HepG2 (cell line): ENCODE results near the gene METTL27. TPM values are rescaled to one million over a fixed set of nuclear protein-coding genes. Genes with fewer than 3 reads are reported as not detected.
A peak's percentile ranks its signal among the peaks of the same experiment; 100 is the strongest.

ENCODE experiments used
- ATF5 ChIP-seq: sonication (generic); formaldehyde crosslinking; IDR thresholded peaks from 2 replicates; pipeline ENCODE4 v1.4.0; 2020; ENCODE audit warnings: mild to moderate bottlenecking, low read depth, missing genetic modification reagents
- CAMTA2 ChIP-seq: sonication (generic); formaldehyde crosslinking; IDR thresholded peaks from 2 replicates; pipeline ENCODE4 v1.4.0; 2020; ENCODE audit warnings: mild to moderate bottlenecking, missing genetic modification reagents, borderline replicate concordance
- DPF2 ChIP-seq: sonication (generic); formaldehyde crosslinking; IDR thresholded peaks from 2 replicates; pipeline ENCODE4 v1.4.0; 2020; ENCODE audit warnings: mild to moderate bottlenecking, low read depth, missing genetic modification reagents, borderline replicate concordance
- EED ChIP-seq: sonication (generic); formaldehyde crosslinking; IDR thresholded peaks from 2 replicates; pipeline ENCODE4 v1.5.0; 2020; ENCODE audit warnings: mild to moderate bottlenecking, missing genetic modification reagents
- EP300 ChIP-seq, 3 experiments: sonication (generic) in 1 of 3; formaldehyde crosslinking in 1 of 3; IDR thresholded peaks; 2 replicates each; pipeline versions ENCODE4 v1.5.1 to v1.6.1; 2011 to 2020; ENCODE audit warnings: low read depth in 2 of 3, low read length in 2 of 3, borderline replicate concordance in 1 of 3, improper control_type of control experiment in 1 of 3, mild to moderate bottlenecking in 1 of 3, missing genetic modification reagents in 1 of 3, moderate library complexity in 1 of 3
- FOXA3 ChIP-seq: IDR thresholded peaks from 2 replicates; pipeline ENCODE4 v1.6.1; 2016; ENCODE audit warnings: missing genetic modification reagents, missing compliant biosample characterization
- GZF1 ChIP-seq: sonication (generic); formaldehyde crosslinking; IDR thresholded peaks from 2 replicates; pipeline ENCODE4 v1.5.1; 2020; ENCODE audit warnings: mild to moderate bottlenecking, missing genetic modification reagents
- KAT2B ChIP-seq: fragments of 150-350 bp; IDR thresholded peaks from 2 replicates; pipeline ENCODE4 v1.6.1; 2014; ENCODE audit warnings: low read depth, low read length, borderline replicate concordance
- MAZ ChIP-seq, 2 experiments: sonication (generic) in 1 of 2; formaldehyde crosslinking in 1 of 2; IDR thresholded peaks; 2 replicates each; pipeline versions ENCODE4 v1.5.0 to v1.6.1; 2012 to 2020; ENCODE audit warnings: low read depth in 2 of 2, mild to moderate bottlenecking in 2 of 2, borderline replicate concordance in 1 of 2, improper control_type of control experiment in 1 of 2, low read length in 1 of 2, missing genetic modification reagents in 1 of 2, moderate library complexity in 1 of 2
- MED8 ChIP-seq: sonication (generic); formaldehyde crosslinking; IDR thresholded peaks from 2 replicates; pipeline ENCODE4 v1.8.1; 2023; ENCODE audit warnings: mild to moderate bottlenecking, missing genetic modification reagents; ENCODE audit not compliant: insufficient replicate concordance
- NCOR1 ChIP-seq: fragments of 200-600 bp; sonication (generic); IDR thresholded peaks from 2 replicates; pipeline ENCODE4 v1.7.0; 2017; ENCODE audit warnings: antibody characterized with exemption, low read length, borderline replicate concordance
- NFE2L2 ChIP-seq: fragments of 150-350 bp; IDR thresholded peaks from 2 replicates; pipeline ENCODE4 v1.6.1; 2014; ENCODE audit warnings: low read length
- NFIB ChIP-seq: sonication (generic); formaldehyde crosslinking; IDR thresholded peaks from 2 replicates; pipeline ENCODE4 v1.9.0; 2021; ENCODE audit warnings: missing genetic modification reagents, mild to moderate bottlenecking, borderline replicate concordance
- POLR2G ChIP-seq: fragments of 200-400 bp; formaldehyde crosslinking; IDR thresholded peaks from 2 replicates; pipeline ENCODE4 v1.6.1; 2018; ENCODE audit warnings: mild to moderate bottlenecking, low read depth, low read length, moderate library complexity
- RFXANK ChIP-seq: IDR thresholded peaks from 2 replicates; pipeline ENCODE4 v1.6.1; 2016
- RXRA ChIP-seq: sonication (generic); formaldehyde crosslinking; IDR thresholded peaks from 2 replicates; pipeline ENCODE4 v1.5.1; 2020; ENCODE audit warnings: missing genetic modification reagents
- RXRB ChIP-seq: IDR thresholded peaks from 2 replicates; pipeline ENCODE4 v1.6.1; 2016; ENCODE audit warnings: borderline replicate concordance, missing genetic modification reagents, missing compliant biosample characterization
- SALL1 ChIP-seq: sonication (generic); formaldehyde crosslinking; IDR thresholded peaks from 2 replicates; pipeline ENCODE4 v1.8.0; 2022; ENCODE audit warnings: mild to moderate bottlenecking, missing genetic modification reagents
- SALL2 ChIP-seq: sonication (generic); formaldehyde crosslinking; IDR thresholded peaks from 2 replicates; pipeline ENCODE4 v1.8.1; 2023; ENCODE audit warnings: mild to moderate bottlenecking, missing genetic modification reagents, inconsistent platforms
- SAP130 ChIP-seq: IDR thresholded peaks from 2 replicates; pipeline ENCODE4 v1.6.1; 2016; ENCODE audit warnings: low read depth
- STAT5B ChIP-seq: sonication (generic); formaldehyde crosslinking; IDR thresholded peaks from 2 replicates; pipeline ENCODE4 v1.4.0; 2020; ENCODE audit warnings: missing genetic modification reagents
- TAF15 ChIP-seq: fragments of 200-400 bp; formaldehyde crosslinking; IDR thresholded peaks from one replicate; pipeline ENCODE4 v1.6.1; 2018; ENCODE audit warnings: mild to moderate bottlenecking, low read depth, low read length; ENCODE audit not compliant: poor library complexity, severe bottlenecking
- TBX2 ChIP-seq: sonication (generic); formaldehyde crosslinking; IDR thresholded peaks from 2 replicates; pipeline ENCODE4 v1.5.0; 2020; ENCODE audit warnings: missing genetic modification reagents, mild to moderate bottlenecking, borderline replicate concordance
- TMF1 ChIP-seq: sonication (generic); formaldehyde crosslinking; IDR thresholded peaks from 2 replicates; pipeline ENCODE4 v1.8.1; 2022; ENCODE audit warnings: low read depth, missing genetic modification reagents
- U2AF2 ChIP-seq: fragments of 200-400 bp; formaldehyde crosslinking; IDR thresholded peaks from 2 replicates; pipeline ENCODE4 v1.6.1; 2017; ENCODE audit warnings: low read depth, mild to moderate bottlenecking, low read length
- YEATS4 ChIP-seq: sonication (generic); formaldehyde crosslinking; IDR thresholded peaks from 2 replicates; pipeline ENCODE4 v1.4.0; 2020; ENCODE audit warnings: missing genetic modification reagents, borderline replicate concordance
- ZBTB20 ChIP-seq: sonication (generic); formaldehyde crosslinking; IDR thresholded peaks from 2 replicates; pipeline ENCODE4 v1.8.1; 2023; ENCODE audit warnings: missing genetic modification reagents, low read depth, mild to moderate bottlenecking, borderline replicate concordance
- ZFAT ChIP-seq: sonication (generic); formaldehyde crosslinking; conservative IDR thresholded peaks from 2 replicates; pipeline ENCODE4 v1.8.1; 2023; ENCODE audit warnings: missing genetic modification reagents, inconsistent platforms
- ZFX ChIP-seq: sonication (generic); formaldehyde crosslinking; IDR thresholded peaks from 2 replicates; pipeline ENCODE4 v1.4.0; 2020; ENCODE audit warnings: mild to moderate bottlenecking, low read depth, missing genetic modification reagents, moderate library complexity
- ZFY ChIP-seq: sonication (generic); formaldehyde crosslinking; IDR thresholded peaks from 2 replicates; pipeline ENCODE4 v1.4.0; 2020; ENCODE audit warnings: missing genetic modification reagents
- ZNF703 ChIP-seq: sonication (generic); formaldehyde crosslinking; IDR thresholded peaks from 2 replicates; pipeline ENCODE4 v1.5.1; 2020; ENCODE audit warnings: missing genetic modification reagents, mild to moderate bottlenecking, moderate library complexity, borderline replicate concordance
- ZNF746 ChIP-seq: sonication (generic); formaldehyde crosslinking; IDR thresholded peaks from 2 replicates; pipeline ENCODE4 v1.8.0; 2022; ENCODE audit warnings: mild to moderate bottlenecking, missing genetic modification reagents
- polyA plus RNA-seq, 8 experiments: library from polyadenylated mRNA; depleted of rRNA in 3 of 8; stranded (reverse) in 7 of 8; unstranded in 1 of 8; fragments of >200 nt; fragmentation: Illumina TruSeq in 4 of 8; extraction: Trizol in 4 of 8; gene quantifications; 2 replicates each; pipeline versions ENCODE4 v1.2.1 to v1.2.3, GENCODE V29; 2011 to 2016; ENCODE audit warnings: low read depth in 4 of 8, missing spikeins in 1 of 8, mixed read lengths in 1 of 8; ENCODE audit not compliant: insufficient read depth in 1 of 8
- total RNA-seq, 5 experiments: library from RNA; depleted of rRNA; stranded (reverse); fragments of >200 nt; fragmentation: Illumina TruSeq; extraction: Trizol; gene quantifications; 2 replicates each; pipeline ENCODE4 v1.2.3, GENCODE V29; 2016; ENCODE audit warnings: low read depth in 1 of 5

Gene METTL27
- total and polyA plus RNA-seq, 2 of the 13 experiments (the other 11 are each of a cell fraction or from before 2014, with no cell fraction given), result 2.0 to 3.0 TPM

GRCh38 chr7:73870041-73870492, 27.8 kb upstream of the METTL27 start (continued):
- TF ChIP-seq RXRB, result peak; percentile 95
- peak; percentile 59 for TF ChIP-seq SAP130
- TF ChIP-seq ZBTB20, result peak; percentile 26; the same call in 1 of the 2 replicates
- TF ChIP-seq NCOR1, result peak; percentile 82
- no peak for TF ChIP-seq ZFAT (CRISPR knock-in tag)
- TF ChIP-seq CAMTA2 (CRISPR knock-in tag), result 0 out of 2 replicates have a peak, but pooled peaks have one; percentile 37
- TF ChIP-seq EP300 (IDR thresholded peaks at IDR 0.05; ENCODE audit: low read depth in 2 of 2, low read length in 2 of 2), result peak in 1 of 2 experiments; percentile 53; a peak in 2 of 4 replicates
- TF ChIP-seq EP300 (CRISPR knock-in tag; IDR thresholded peaks at IDR 0.05; ENCODE audit: borderline replicate concordance), result peak; percentile 56; the same call in 1 of the 2 replicates
- no peak for TF ChIP-seq EED (CRISPR knock-in tag)
- 0 out of 2 replicates have a peak, but pooled peaks have one; percentile 11 for TF ChIP-seq NFIB (CRISPR knock-in tag)
- no peak for TF ChIP-seq ZFY (CRISPR knock-in tag)
- no peak; the same call in 1 of the 2 replicates for TF ChIP-seq ZNF746 (CRISPR knock-in tag)
- TF ChIP-seq DPF2 (CRISPR knock-in tag), result peak; percentile 33; the same call in 1 of the 2 replicates
- TF ChIP-seq POLR2G, result no peak; the same call in 1 of the 2 replicates
- TF ChIP-seq KAT2B, result no peak
- peak; percentile 84 for TF ChIP-seq SALL1 (CRISPR knock-in tag)
- TF ChIP-seq TAF15, result no peak
- TF ChIP-seq MAZ (IDR thresholded peaks at IDR 0.05; ENCODE audit: borderline replicate concordance, low read depth, low read length), result no peak
- TF ChIP-seq MAZ (CRISPR knock-in tag; IDR thresholded peaks at IDR 0.05; ENCODE audit: low read depth), result 0 out of 2 replicates have a peak, but pooled peaks have one; percentile 54
- TF ChIP-seq SALL2 (CRISPR knock-in tag), result no peak
- no peak for TF ChIP-seq STAT5B
- TF ChIP-seq RFXANK, result no peak
- TF ChIP-seq ZFX (CRISPR knock-in tag), result peak; percentile 56; the same call in 1 of the 2 replicates
- no peak for TF ChIP-seq ZNF703 (CRISPR knock-in tag)
- peak; percentile 67; the same call in 1 of the 2 replicates for TF ChIP-seq TBX2 (CRISPR knock-in tag)
- no peak for TF ChIP-seq ATF5 (CRISPR knock-in tag)
- TF ChIP-seq NFE2L2, result no peak
- TF ChIP-seq MED8 (CRISPR knock-in tag), result peak; percentile 44
- TF ChIP-seq YEATS4 (CRISPR knock-in tag), result no peak
- no peak for TF ChIP-seq GZF1 (CRISPR knock-in tag)
- peak; percentile 96 for TF ChIP-seq RXRA (CRISPR knock-in tag)
- TF ChIP-seq FOXA3, result peak; percentile 59
- TF ChIP-seq TMF1, result peak; percentile 28; the same call in 1 of the 2 replicates
- no peak for TF ChIP-seq U2AF2
